Pancreas (tissue), 10 donors: ENCODE measurements around the gene PITX3. TPM values are rescaled to one million over a fixed set of nuclear protein-coding genes. Genes with fewer than 3 reads are reported as not detected.

Experiments
- ATAC-seq, 4 donors: fragments of 200-7000 bp; cut with Tn5 transposase; one replicate each; pipeline versions ENCODE4 v1.8.0 to v1.9.1; 2020; ENCODE audit warnings: mild to moderate bottlenecking in 4 of 4, moderate library complexity in 4 of 4
- DNase-seq, 6 donors: peaks; one replicate each; pipeline ENCODE4 v3.0.0-alpha.2; 2020
- FAIRE-seq: peaks from 2 replicates; lab custom pipeline; 2012; peaks lifted over from hg19 to GRCh38; lab: Jason Lieb, UNC
- H3K27ac ChIP-seq, 4 donors: fragments of 200-600 bp; sonication (generic); 1 replicate in 3 of 4; 2 replicates in 1 of 4; pipeline versions ENCODE4 v1.5.0 to v1.8.0; 2020
- H3K27me3 ChIP-seq, 4 donors: fragments of 200-600 bp; one replicate each; pipeline ENCODE4 v1.8.0; 2021
- H3K36me3 ChIP-seq, 3 donors: fragments of 200-600 bp; sonication (generic) in 1 of 3; one replicate each; pipeline versions ENCODE4 v1.5.0 to v1.8.0; 2020 to 2021
- H3K4me1 ChIP-seq, 3 donors: fragments of 200-600 bp; one replicate each; pipeline ENCODE4 v1.8.0; 2021
- H3K4me3 ChIP-seq, 4 donors: fragments of 200-600 bp; sonication (generic) in 2 of 4; one replicate each; pipeline versions ENCODE4 v1.5.0 to v1.8.0; 2020 to 2021
- H3K9me3 ChIP-seq, 4 donors: fragments of 200-600 bp; one replicate each; pipeline ENCODE4 v1.8.0; 2021
- WGBS, 2 donors: extraction: QIAGEN DNeasy Blood & Tissue Kit; methylation state at CpG; one replicate each; pipeline ENCODE4 v1.1.7; 2013; 5-methylcytosine and 5-hydroxymethylcytosine counted together
- intact Hi-C, 3 donors: fragments of 100-400 bp; cut with DNase I; formaldehyde crosslinking; loops; one replicate each; pipeline versions ENCODE4 v1.11.1 to v1.14.2; 2022
- polyA plus RNA-seq, 2 donors: library from polyadenylated mRNA; stranded (reverse); fragments of 200-250 nt; gene quantifications; one replicate each; pipeline ENCODE4 v1.2.3, GENCODE V29; 2013
- total RNA-seq, 6 donors: library from RNA; stranded (reverse); fragmentation: NEBNext Ultra II Directional in 4 of 6; extraction: Animal tissue kit (Norgen Biotek cat#: 25700) in 4 of 6; gene quantifications; one replicate each; pipeline versions ENCODE4 v1.2.1 to v1.2.4, GENCODE V29; 2021 to 2023
- TF ChIP-seq, protein P1 (sequence below), 4 donors: fragments of 200-600 bp; sonication (generic) in 3 of 4; IDR thresholded peaks; one replicate each; pipeline versions ENCODE4 v1.5.0 to v1.8.0; 2021; ENCODE audit warnings: antibody characterized with exemption in 4 of 4
- donor health status: healthy with polysubstance abuse.
- donor health status: DM: no; HTN: no; CAD: no; lungs with moderate emphysema.
- donor health status: DM: no; HTN: no; CAD: no.
- donor health status: control.
- donor health status: control.
- donor health status: Bipolar disorder and iron deficiency.
- donor health status: DM: yes; HTN: yes; CAD: no.
- donor health status: DM: no; HTN: no; CAD: no.
- donor health status: DM: no; HTN: no; CAD: no.
- donor health status: DM: yes; HTN: yes; CAD: no.

The PITX3 gene
- total and polyA plus RNA-seq, 8 donors, result not detected

DNA sequence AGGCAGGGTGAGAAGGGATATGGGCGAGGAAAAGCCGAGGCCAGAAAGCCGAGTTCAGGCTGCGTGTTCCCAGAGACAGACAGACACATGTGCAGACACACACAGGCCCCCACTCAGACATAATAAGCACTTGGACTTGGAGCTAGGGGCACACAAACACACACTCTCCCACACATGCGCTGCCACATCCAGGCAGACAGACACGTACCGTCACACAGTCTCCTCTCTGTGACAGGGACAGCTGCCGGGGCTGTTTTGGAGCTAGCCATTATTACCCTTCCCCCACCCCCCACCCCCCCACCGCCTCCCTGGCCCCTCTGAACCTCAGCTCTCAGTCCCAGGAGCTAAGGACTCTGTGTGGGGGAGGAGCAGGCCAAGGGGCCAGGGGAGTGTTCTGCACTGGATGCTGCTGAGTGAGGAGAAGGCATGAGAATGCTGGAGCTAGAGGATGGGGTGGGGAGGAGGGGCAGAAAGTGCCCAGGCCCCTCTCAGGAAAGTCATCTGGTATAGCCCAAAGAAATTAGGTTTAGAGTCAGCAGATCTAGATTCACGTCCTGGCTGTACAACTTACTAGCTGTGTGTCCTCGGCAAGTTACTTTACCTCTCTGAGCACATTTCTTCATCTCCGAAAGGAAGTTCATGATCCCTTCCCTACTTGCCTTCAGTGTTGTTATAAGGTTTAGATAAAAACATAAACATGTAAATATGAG is 6.3 kb downstream of the PITX3 start:
- ATAC-seq (no peak), FAIRE-seq (no peak), DNase-seq (no peak)
- WGBS, 2 donors, result 79 to 86% methylated on average over 11 to 12 of the region's 12 CpGs
- no peaks in the 10 kb centered on the region for H3K36me3 ChIP-seq
- H3K9me3 ChIP-seq, result no peaks in the 10 kb centered on the region
- H3K4me3 ChIP-seq, result no peak overlapping the region
- H3K27ac ChIP-seq, result no peak overlapping the region
- peaks cover 0 to 14% (median 0%) of the 10 kb centered on the region in 3 donors for H3K4me1 ChIP-seq
- TF ChIP-seq, protein P1, sequence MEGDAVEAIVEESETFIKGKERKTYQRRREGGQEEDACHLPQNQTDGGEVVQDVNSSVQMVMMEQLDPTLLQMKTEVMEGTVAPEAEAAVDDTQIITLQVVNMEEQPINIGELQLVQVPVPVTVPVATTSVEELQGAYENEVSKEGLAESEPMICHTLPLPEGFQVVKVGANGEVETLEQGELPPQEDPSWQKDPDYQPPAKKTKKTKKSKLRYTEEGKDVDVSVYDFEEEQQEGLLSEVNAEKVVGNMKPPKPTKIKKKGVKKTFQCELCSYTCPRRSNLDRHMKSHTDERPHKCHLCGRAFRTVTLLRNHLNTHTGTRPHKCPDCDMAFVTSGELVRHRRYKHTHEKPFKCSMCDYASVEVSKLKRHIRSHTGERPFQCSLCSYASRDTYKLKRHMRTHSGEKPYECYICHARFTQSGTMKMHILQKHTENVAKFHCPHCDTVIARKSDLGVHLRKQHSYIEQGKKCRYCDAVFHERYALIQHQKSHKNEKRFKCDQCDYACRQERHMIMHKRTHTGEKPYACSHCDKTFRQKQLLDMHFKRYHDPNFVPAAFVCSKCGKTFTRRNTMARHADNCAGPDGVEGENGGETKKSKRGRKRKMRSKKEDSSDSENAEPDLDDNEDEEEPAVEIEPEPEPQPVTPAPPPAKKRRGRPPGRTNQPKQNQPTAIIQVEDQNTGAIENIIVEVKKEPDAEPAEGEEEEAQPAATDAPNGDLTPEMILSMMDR (IDR thresholded peaks at IDR 0.05), result no peak
- intact Hi-C loops, result loop anchor here in 2 of 3 donors (5.0 to 10.0 kb wide), 3 partner anchors 50 to 242 kb away; no protein-coding TSS in a partner anchor
- no peaks in the 10 kb centered on the region for H3K27me3 ChIP-seq

DNA sequence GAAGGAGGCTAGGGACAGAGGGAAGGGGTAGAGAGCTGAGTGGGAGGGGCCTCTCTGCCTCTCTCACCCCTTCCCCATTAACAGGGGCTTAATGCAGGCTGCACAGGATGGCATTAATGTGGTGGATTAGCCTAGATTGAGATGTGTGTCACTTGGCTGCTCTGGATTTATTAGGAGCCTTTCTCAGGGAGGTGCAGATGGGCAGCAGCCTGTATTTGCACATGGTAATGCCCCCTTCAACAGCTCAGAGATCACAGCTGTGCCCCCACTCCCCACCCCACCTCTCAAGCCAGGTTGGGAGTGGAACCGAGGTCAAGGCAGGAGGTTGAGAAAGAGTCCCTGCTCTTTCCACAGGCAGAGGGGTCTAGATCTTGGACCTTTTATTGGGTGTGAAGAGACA is 7.3 kb downstream of the PITX3 start:
- no peak for DNase-seq
- ATAC-seq, result no peak
- WGBS, 2 donors, result 55 to 60% methylated on average over 1 of the region's 1 CpG
- Histone ChIP-seq H3K36me3 (no peaks in the 10 kb centered on the region), H3K27me3 (no peaks in the 10 kb centered on the region), H3K27ac (no peak overlapping the region), H3K9me3 (no peaks in the 10 kb centered on the region), H3K4me1 (peaks cover 0 to 16% (median 0%) of the 10 kb centered on the region in 3 donors), H3K4me3 (no peak overlapping the region)
- intact Hi-C loops, result loop anchor here in 2 of 3 donors (5.0 to 10.0 kb wide), 3 partner anchors 51 to 243 kb away; no protein-coding TSS in a partner anchor
- TF ChIP-seq, protein P1 (IDR thresholded peaks at IDR 0.05), result no peak
- no peak for FAIRE-seq

DNA sequence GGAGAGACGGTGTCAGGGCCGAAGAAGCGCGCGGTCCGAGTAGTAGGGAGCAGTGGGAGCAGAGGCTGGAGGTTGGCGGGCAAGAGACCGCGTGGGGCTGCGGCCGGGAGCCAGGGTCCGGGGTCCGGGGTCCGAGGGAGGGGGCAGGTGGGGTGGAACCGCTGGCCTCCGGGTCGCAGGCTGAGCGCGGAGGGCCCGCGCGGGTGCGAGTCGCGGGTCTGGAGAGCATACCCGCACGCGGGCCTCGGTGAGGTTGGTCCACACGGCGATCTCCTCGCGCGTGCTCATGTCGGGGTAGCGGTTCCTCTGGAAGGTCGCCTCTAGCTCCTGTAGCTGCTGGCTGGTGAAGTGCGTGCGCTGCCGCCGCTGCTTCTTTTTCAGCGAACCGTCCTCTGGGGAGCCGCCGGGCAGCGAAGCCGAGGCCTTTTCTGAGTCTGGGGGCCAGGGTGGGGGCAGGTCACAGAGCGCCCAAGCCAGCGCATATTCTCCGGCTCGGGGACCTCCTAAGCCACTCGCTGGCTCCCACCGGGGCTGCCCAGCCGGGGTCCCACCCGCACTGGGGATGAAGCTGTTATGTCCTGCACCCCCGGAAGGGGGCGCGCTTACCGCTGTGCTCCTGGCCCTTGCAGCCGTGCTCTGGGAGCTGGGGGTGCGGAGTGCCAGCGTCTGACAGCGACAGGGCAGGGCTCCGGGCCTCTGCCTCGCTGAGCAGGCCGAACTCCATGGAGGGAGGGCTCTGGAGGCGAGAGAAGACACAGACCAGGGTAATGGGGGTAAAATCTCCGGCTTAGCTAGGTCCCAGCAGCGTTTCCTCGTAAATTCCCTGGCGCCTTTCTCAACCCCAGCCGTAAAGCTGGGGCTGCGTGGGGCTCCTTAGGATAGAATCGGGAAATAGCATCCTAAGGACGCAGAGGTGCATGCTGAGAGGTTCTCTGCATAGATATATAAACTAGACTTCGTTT is 9.7 kb downstream of the PITX3 start:
- Histone ChIP-seq H3K36me3 (no peaks in the 10 kb centered on the region), H3K4me1 (peaks cover 0 to 16% (median 0%) of the 10 kb centered on the region in 3 donors), H3K27ac (no peak overlapping the region), H3K27me3 (no peaks in the 10 kb centered on the region), H3K4me3 (peak overlapping the region in 3 of 4 donors; percentile 20 to 47 (median 45)), H3K9me3 (no peaks in the 10 kb centered on the region)
- TF ChIP-seq, protein P1 (IDR thresholded peaks at IDR 0.05), result peak; percentile 38 to 76 (median 55)
- ATAC-seq (peak; percentile 58 to 77 (median 74)), DNase-seq (peak; percentile 37 to 87 (median 64)), FAIRE-seq (no peak)
- WGBS, 2 donors, result 14 to 17% methylated on average over 66 to 76 of the region's 76 CpGs
- intact Hi-C loops, result loop anchor here in 2 of 3 donors (5.0 to 10.0 kb wide), 3 partner anchors 53 to 246 kb away; no protein-coding TSS in a partner anchor

DNA sequence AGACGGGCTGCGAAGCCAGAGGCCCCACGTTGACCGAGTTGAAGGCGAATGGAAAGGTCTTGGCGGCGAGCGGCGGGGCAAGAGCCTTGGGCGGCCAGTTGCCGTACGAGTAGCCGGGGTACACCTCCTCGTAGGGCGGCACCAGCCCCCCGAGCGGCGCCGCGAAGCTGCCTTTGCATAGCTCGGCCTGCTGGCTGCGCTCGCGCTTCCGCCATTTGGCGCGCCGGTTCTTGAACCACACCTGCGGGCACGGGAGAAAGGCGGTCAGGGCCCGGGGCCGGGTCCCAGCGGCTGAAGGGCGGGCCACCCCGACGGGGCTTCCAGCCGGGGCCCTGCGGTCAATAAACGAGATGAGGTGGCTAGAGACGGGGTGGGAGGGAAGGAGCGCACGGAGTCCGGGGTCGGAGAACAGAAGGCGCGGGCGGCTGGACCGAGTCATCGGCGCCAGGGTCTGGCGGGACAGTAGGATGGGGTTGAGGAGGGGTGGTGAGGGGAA is 10.4 kb downstream of the PITX3 start:
- no peaks in the 10 kb centered on the region for H3K27me3 ChIP-seq
- H3K27ac ChIP-seq, result no peak overlapping the region
- H3K4me1 ChIP-seq, result peaks cover 0 to 19% (median 0%) of the 10 kb centered on the region in 3 donors
- WGBS, 2 donors, result 3% methylated on average over 44 to 52 of the region's 52 CpGs
- FAIRE-seq (no peak), ATAC-seq (peak in 2 of 4 donors; percentile 9 to 27), DNase-seq (peak in 5 of 6 donors; percentile 25 to 86 (median 57))
- H3K36me3 ChIP-seq, result no peaks in the 10 kb centered on the region
- intact Hi-C loops, result loop anchor here in 2 of 3 donors (5.0 to 10.0 kb wide), 3 partner anchors 54 to 246 kb away; no protein-coding TSS in a partner anchor
- H3K9me3 ChIP-seq, result no peaks in the 10 kb centered on the region
- H3K4me3 ChIP-seq, result peak overlapping the region; percentile 13 to 47 (median 33)
- TF ChIP-seq, protein P1 (IDR thresholded peaks at IDR 0.05), result no peak
